Bladder microvascular endothelial cell (primary cell): ENCODE measurements around the gene CTSO. TPM values are rescaled to one million over a fixed set of nuclear protein-coding genes. Genes with fewer than 3 reads are reported as not detected.

Source experiments
- total RNA-seq: library from RNA; depleted of rRNA; stranded (reverse); fragments of >200 nt; gene quantifications from 2 replicates; pipeline ENCODE4 v1.2.3, GENCODE V29; 2014

The CTSO gene
- 5.5 and 5.7 TPM in 2 replicates for total RNA-seq

GRCh38 chr4:155953151-155954117 lies at the start of gene CTSO:
CTSO (minus strand) TSS chr4:155953866; CDS start chr4:155953847, 19 bp downstream.

DNA sequence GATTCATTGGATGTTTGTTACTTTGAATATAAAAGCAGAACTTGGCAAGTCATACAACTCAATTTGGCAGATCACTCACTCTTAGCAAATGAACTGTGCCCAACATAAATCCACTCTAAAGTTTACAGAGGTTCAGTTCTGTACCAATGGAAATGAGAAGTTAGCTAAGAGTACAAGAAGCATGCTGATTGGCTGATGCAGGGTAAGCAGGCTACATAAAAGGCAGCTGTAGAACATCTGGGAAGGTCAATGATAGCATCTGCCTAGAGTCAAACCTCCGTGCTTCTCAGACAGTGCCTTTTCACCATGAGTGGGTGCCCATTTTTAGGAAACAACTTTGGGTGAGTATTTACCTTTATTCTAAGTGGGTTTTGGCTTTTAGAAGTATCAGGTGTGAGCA lies 50.2 kb downstream of the CTSO start, which contains the start of gene TDO2:
TSS of gene TDO2 (plus strand) at position 244 of the 400 bp plus-strand sequence. CDS start at position 307, 63 bp downstream.

Other genes with a start within 250 kb of the CTSO start
- 0.81 and 6.9 TPM in 2 replicates for gene GUCY1B1, start 194.8 kb downstream of the CTSO start, total RNA-seq
- gene ASIC5, start 87.6 kb downstream of the CTSO start, total RNA-seq: not detected in 2 replicates
- gene TDO2, start 50.2 kb downstream of the CTSO start, total RNA-seq: not detected in 2 replicates